Endodermal cell (in vitro differentiated cells): ENCODE measurements around the gene GCLM. TPM values are rescaled to one million over a fixed set of nuclear protein-coding genes. Genes with fewer than 3 reads are reported as not detected.

ENCODE experiments used
- DNase-seq: peaks from one replicate; pipeline ENCODE4 v3.0.0-alpha.2; 2017
- H3K27ac ChIP-seq: 2 replicates; pipeline ENCODE4 v1.5.1; 2013; ENCODE audit warnings: mild to moderate bottlenecking, low read depth, low read length, moderate library complexity
- H3K27me3 ChIP-seq: 2 replicates; pipeline ENCODE4 v1.6.1; 2013; ENCODE audit warnings: mild to moderate bottlenecking, low read length, moderate library complexity; ENCODE audit not compliant: insufficient read depth, control insufficient read depth, poor library complexity, severe bottlenecking
- H3K36me3 ChIP-seq: 2 replicates; pipeline ENCODE4 v1.7.0; 2013; ENCODE audit warnings: mild to moderate bottlenecking, low read length, moderate library complexity; ENCODE audit not compliant: control insufficient read depth, insufficient read depth
- H3K4me1 ChIP-seq: one replicate; pipeline ENCODE4 v1.7.0; 2013; ENCODE audit warnings: low read length; ENCODE audit not compliant: control insufficient read depth, insufficient read depth
- H3K4me3 ChIP-seq: 2 replicates; pipeline ENCODE4 v1.5.1; 2013; ENCODE audit warnings: mild to moderate bottlenecking, low read length, moderate library complexity
- H3K9ac ChIP-seq: 2 replicates; pipeline ENCODE4 v1.6.1; 2013; ENCODE audit warnings: mild to moderate bottlenecking, low read length, moderate library complexity; ENCODE audit not compliant: poor library complexity, severe bottlenecking; ENCODE audit errors: extremely low read depth
- H3K9me3 ChIP-seq: 2 replicates; pipeline ENCODE4 v1.6.1; 2013; ENCODE audit warnings: mild to moderate bottlenecking, low read length, moderate library complexity; ENCODE audit not compliant: control insufficient read depth
- H3K27ac Mint-ChIP-seq: 2 replicates; pipeline ENCODE4 v1.8.0; 2020; ENCODE audit warnings: mixed read lengths
- H3K27me3 Mint-ChIP-seq: 2 replicates; pipeline ENCODE4 v1.8.0; 2021; ENCODE audit warnings: mild to moderate bottlenecking, mixed read lengths; ENCODE audit not compliant: insufficient read depth
- H3K36me3 Mint-ChIP-seq: 2 replicates; pipeline ENCODE4 v1.8.0; 2020; ENCODE audit warnings: low read depth, mixed read lengths
- H3K4me1 Mint-ChIP-seq: 2 replicates; pipeline ENCODE4 v1.8.0; 2020; ENCODE audit warnings: mixed read lengths
- H3K4me3 Mint-ChIP-seq: 2 replicates; pipeline ENCODE4 v1.8.0; 2020; ENCODE audit warnings: mild to moderate bottlenecking, moderate library complexity, mixed read lengths
- H3K9me3 Mint-ChIP-seq: 2 replicates; pipeline ENCODE4 v1.8.0; 2020; ENCODE audit warnings: mild to moderate bottlenecking, mixed read lengths
- CTCF ChIP-seq: fragments of 200-600 bp; sonication (generic); conservative IDR thresholded peaks from 2 replicates; pipeline ENCODE4 v1.5.0; 2021; ENCODE audit warnings: antibody characterized with exemption, mild to moderate bottlenecking
- WGBS, 2 experiments: methylation state at CpG; one replicate each; pipeline versions ENCODE4 v1.1.5 to v1.1.7; 2013; ENCODE audit warnings: missing lambda C conversion rate in 2 of 2, mixed read lengths in 1 of 2; ENCODE audit not compliant: insufficient coverage in 1 of 2, insufficient read length in 1 of 2; 5-methylcytosine and 5-hydroxymethylcytosine counted together
- total RNA-seq, 2 donors: library from RNA; stranded (reverse); fragmentation: NEBNext Ultra II Directional in 1 of 2; extraction: Animal tissue kit (Norgen Biotek cat#: 25700) in 1 of 2; gene quantifications; 2 replicates in 1 of 2; 3 replicates in 1 of 2; pipeline ENCODE4 v1.2.1, GENCODE V29; 2021

GCLM gene
- total RNA-seq, 2 donors from 2014 or later = 14.0 to 19.4 TPM

- Mint-ChIP-seq H3K9me3 (no peaks in the 10 kb centered on the region), H3K4me3 (no peak overlapping the region), H3K36me3 (peaks cover 9% of the 10 kb centered on the region), H3K4me1 (peaks cover 4% of the 10 kb centered on the region), H3K27me3 (no peaks in the 10 kb centered on the region), H3K27ac (no peak overlapping the region)
- H3K36me3 ChIP-seq = peaks cover 5% of the 10 kb centered on the region
- no peak for TF ChIP-seq CTCF
- no peak overlapping the region for H3K27ac ChIP-seq
- H3K27me3 ChIP-seq = no peaks in the 10 kb centered on the region
- H3K9ac ChIP-seq = no peak overlapping the region
- no peaks in the 10 kb centered on the region for H3K9me3 ChIP-seq
- no peaks in the 10 kb centered on the region for H3K4me1 ChIP-seq
- WGBS, 2 experiments = 81 to 90% methylated on average over 2 to 4 of the region's 4 CpGs
- no peak overlapping the region for H3K4me3 ChIP-seq
- DNase-seq = no peak
Observed at GRCh38 chr1:93882269-93882668, 27.0 kb downstream of the GCLM start.

- H3K27ac Mint-ChIP-seq = no peak overlapping the region
- no peak for DNase-seq
- H3K4me3 Mint-ChIP-seq = no peak overlapping the region
Observed at GRCh38 chr1:93880731-93881130, 28.5 kb downstream of the GCLM start.

DNA sequence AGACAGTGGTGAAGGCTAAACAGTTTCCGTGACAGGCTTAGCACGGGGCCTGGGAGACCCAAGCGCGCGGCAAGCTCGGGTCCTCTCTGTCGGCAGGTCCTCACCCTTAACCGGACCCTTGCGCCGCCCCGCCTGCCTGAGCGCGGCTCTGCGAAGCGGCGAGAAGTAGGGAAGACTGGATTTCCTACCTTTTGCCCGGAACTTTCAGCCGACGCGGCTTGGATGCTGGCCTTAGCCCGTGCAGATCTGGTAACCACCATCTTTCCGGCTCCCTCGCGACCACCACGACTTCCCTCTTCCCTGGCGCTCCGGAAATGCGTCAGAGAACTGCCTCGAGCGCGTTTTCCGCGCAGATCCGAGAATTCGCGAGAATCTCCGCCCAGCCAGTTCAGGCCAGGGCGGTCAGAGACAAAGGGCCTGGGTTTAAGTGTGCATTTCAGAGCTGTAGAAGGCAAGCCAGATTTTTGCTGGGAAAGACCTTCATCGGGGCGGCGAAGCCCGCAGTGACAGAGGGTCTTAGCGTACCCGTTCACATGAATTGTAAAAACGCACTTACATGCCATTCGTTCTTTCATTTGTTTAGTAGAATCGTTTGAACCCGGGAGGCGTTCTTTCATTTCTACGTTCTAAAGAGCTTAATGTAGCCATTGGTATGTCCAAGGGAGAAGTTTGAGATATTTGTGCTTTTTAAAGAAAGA, 30.2 kb downstream of the GCLM start, which contains the start of gene DNTTIP2:
Gene DNTTIP2, minus strand, starts transcription at position 318 of the 698 bp plus-strand sequence. Its CDS starts 58 bp downstream, at position 260.
- Mint-ChIP-seq H3K27ac (peak within 1 kb of the TSS; percentile 99), H3K36me3 (peaks cover 34% of the 10 kb centered on the region), H3K4me3 (peak within 1 kb of the TSS; percentile 95), H3K27me3 (no peaks in the 10 kb centered on the region), H3K4me1 (peaks cover 9% of the 10 kb centered on the region), H3K9me3 (no peaks in the 10 kb centered on the region)
- DNase-seq = peak; percentile 97
- no peak for TF ChIP-seq CTCF
- H3K9ac ChIP-seq = peak within 1 kb of the TSS; percentile 98
- H3K27me3 ChIP-seq = no peaks in the 10 kb centered on the region
- H3K4me3 ChIP-seq = peak within 1 kb of the TSS; percentile 93
- H3K36me3 ChIP-seq = peaks cover 36% of the 10 kb centered on the region
- H3K4me1 ChIP-seq = no peaks in the 10 kb centered on the region
- no peaks in the 10 kb centered on the region for H3K9me3 ChIP-seq
- H3K27ac ChIP-seq = peak within 1 kb of the TSS; percentile 97
- WGBS, 2 experiments = 2 to 5% methylated on average over 40 to 50 of the region's 50 CpGs

More at GRCh38 chr1:93880731-93881130, 28.5 kb downstream of the GCLM start:
- H3K27ac ChIP-seq = no peak overlapping the region
- Mint-ChIP-seq H3K9me3 (no peaks in the 10 kb centered on the region), H3K27me3 (no peaks in the 10 kb centered on the region), H3K4me1 (peaks cover 9% of the 10 kb centered on the region), H3K36me3 (peaks cover 20% of the 10 kb centered on the region)
- no peak for TF ChIP-seq CTCF
- H3K4me1 ChIP-seq = no peaks in the 10 kb centered on the region
- H3K9ac ChIP-seq = no peak overlapping the region
- H3K4me3 ChIP-seq = no peak overlapping the region
- H3K36me3 ChIP-seq = peaks cover 20% of the 10 kb centered on the region
- 90 to 91% methylated on average over 1 to 2 of the region's 2 CpGs for WGBS, 2 experiments
- no peaks in the 10 kb centered on the region for H3K27me3 ChIP-seq
- no peaks in the 10 kb centered on the region for H3K9me3 ChIP-seq
